ENCODE measurements around the gene HOMER2.

HOMER2 gene

GRCh38 chr15:82855286-82856100 lies 97.0 kb downstream of the HOMER2 start:
- DNase-seq (ENCODE audit: low read depth in 1 of 2, low spot score in 1 of 2), result no peak
- TF ChIP-seq SPI1 (IDR thresholded peaks at IDR 0.05; ENCODE audit: borderline replicate concordance, low read depth), result no peak
- TF ChIP-seq REST (IDR thresholded peaks at IDR 0.05; ENCODE audit: insufficient replicate concordance, low read depth), result no peak
- no peak for TF ChIP-seq POLR2AphosphoS5 (IDR thresholded peaks at IDR 0.05; ENCODE audit: low read depth)
- no peak for TF ChIP-seq CTCF (IDR thresholded peaks at IDR 0.05; ENCODE audit: insufficient read depth, low read length)
- no peak for TF ChIP-seq GABPA (IDR thresholded peaks at IDR 0.05; ENCODE audit: low read depth)
- Histone ChIP-seq H3K27ac (replicated peaks) (no peak overlapping the region), H3K4me3 (replicated peaks; ENCODE audit: insufficient read depth, low read length) (no peak overlapping the region), H3K27me3 (ENCODE audit: insufficient read depth, poor library complexity, severe bottlenecking) (no peaks in the 10 kb centered on the region)

- TF ChIP-seq CTCF (IDR thresholded peaks at IDR 0.05; ENCODE audit: insufficient read depth, low read length) (no peak), SPI1 (IDR thresholded peaks at IDR 0.05; ENCODE audit: borderline replicate concordance, low read depth) (no peak), POLR2AphosphoS5 (IDR thresholded peaks at IDR 0.05; ENCODE audit: low read depth) (no peak), REST (IDR thresholded peaks at IDR 0.05; ENCODE audit: insufficient replicate concordance, low read depth) (no peak), GABPA (IDR thresholded peaks at IDR 0.05; ENCODE audit: low read depth) (no peak)
- H3K4me3 ChIP-seq (replicated peaks; ENCODE audit: insufficient read depth, low read length), result no peak overlapping the region
- DNase-seq (ENCODE audit: low read depth in 1 of 2, low spot score in 1 of 2), result no peak
- H3K27ac ChIP-seq (replicated peaks), result no peak overlapping the region
- no peaks in the 10 kb centered on the region for H3K27me3 ChIP-seq (ENCODE audit: insufficient read depth, poor library complexity, severe bottlenecking)
Observed at GRCh38 chr15:82854554-82854953, 98.0 kb downstream of the HOMER2 start.

GRCh38 chr15:82852941-82853561 lies 99.5 kb downstream of the HOMER2 start:
- no peak overlapping the region for H3K4me3 ChIP-seq (replicated peaks; ENCODE audit: insufficient read depth, low read length)
- no peak for TF ChIP-seq SPI1 (IDR thresholded peaks at IDR 0.05; ENCODE audit: borderline replicate concordance, low read depth)
- TF ChIP-seq REST (IDR thresholded peaks at IDR 0.05; ENCODE audit: insufficient replicate concordance, low read depth), result no peak
- TF ChIP-seq POLR2AphosphoS5 (IDR thresholded peaks at IDR 0.05; ENCODE audit: low read depth), result no peak
- H3K27ac ChIP-seq (replicated peaks), result no peak overlapping the region
- H3K27me3 ChIP-seq (ENCODE audit: insufficient read depth, poor library complexity, severe bottlenecking), result no peaks in the 10 kb centered on the region
- DNase-seq (ENCODE audit: low read depth in 1 of 2, low spot score in 1 of 2), result no peak

Data from HL-60 (cell line).